SK-N-SH treated with all-trans-retinoic acid at 6 μM for 48 hours (cell line): ENCODE results near the gene IFIT5.
"Not testable (repeated sequence)": the region's sequence is repeated elsewhere in the genome, so short reads cannot be mapped to it uniquely, and the experiment has no call there.

ENCODE experiments used
- ATAC-seq: fragments of 200-7000 bp; cut with Tn5 transposase; 3 replicates; pipeline ENCODE4 v1.9.1; 2020; ENCODE audit warnings: mild to moderate bottlenecking, moderate library complexity
- ARNTL ChIP-seq: fragments of 450-650 bp; formaldehyde crosslinking; IDR thresholded peaks from 2 replicates; pipeline ENCODE4 v1.5.0; 2020; ENCODE audit warnings: low read depth, mild to moderate bottlenecking, moderate library complexity, borderline replicate concordance
- BACH2 ChIP-seq: fragments of 250-450 bp; sonication (Bioruptor Pico); IDR thresholded peaks from 2 replicates; pipeline ENCODE4 v1.9.0; 2021; ENCODE audit warnings: mild to moderate bottlenecking, borderline replicate concordance
- CREB5 ChIP-seq: fragments of 250-450 bp; sonication (Bioruptor Pico); IDR thresholded peaks from 2 replicates; pipeline ENCODE4 v1.5.1; 2020; ENCODE audit warnings: low read depth, mild to moderate bottlenecking, moderate library complexity
- CSDC2 ChIP-seq: fragments of 250-450 bp; sonication (Bioruptor Pico); IDR thresholded peaks from 2 replicates; pipeline ENCODE4 v1.5.0; 2020; ENCODE audit warnings: mild to moderate bottlenecking, moderate library complexity
- ESRRG ChIP-seq: fragments of 250-450 bp; sonication (Bioruptor Pico); IDR thresholded peaks from 2 replicates; pipeline ENCODE4 v1.6.1; 2021; ENCODE audit warnings: mild to moderate bottlenecking
- GLIS3 ChIP-seq: fragments of 250-450 bp; sonication (Bioruptor Pico); IDR thresholded peaks from 2 replicates; pipeline ENCODE4 v1.5.0; 2020; ENCODE audit warnings: mild to moderate bottlenecking, moderate library complexity
- OSR1 ChIP-seq: fragments of 250-450 bp; sonication (Bioruptor Pico); IDR thresholded peaks from 2 replicates; pipeline ENCODE4 v1.8.0; 2022; ENCODE audit warnings: moderate library complexity, mild to moderate bottlenecking, inconsistent platforms
- PPARA ChIP-seq: fragments of 250-450 bp; sonication (Bioruptor Pico); IDR thresholded peaks from 2 replicates; pipeline ENCODE4 v1.5.0; 2020; ENCODE audit warnings: mild to moderate bottlenecking, borderline replicate concordance
- RARB ChIP-seq: fragments of 250-450 bp; sonication (Bioruptor Pico); IDR thresholded peaks from 2 replicates; pipeline ENCODE4 v1.8.0; 2021; ENCODE audit warnings: mild to moderate bottlenecking, moderate library complexity
- SNAI2 ChIP-seq: fragments of 250-450 bp; sonication (Bioruptor Pico); IDR thresholded peaks from 2 replicates; pipeline ENCODE4 v1.5.0; 2020; ENCODE audit warnings: mild to moderate bottlenecking, moderate library complexity
- TCF4 ChIP-seq: fragments of 250-450 bp; sonication (Bioruptor Pico); IDR thresholded peaks from 2 replicates; pipeline ENCODE4 v1.8.0; 2021; ENCODE audit warnings: mild to moderate bottlenecking, moderate library complexity, borderline replicate concordance
- TOX ChIP-seq: fragments of 250-450 bp; sonication (Bioruptor Pico); IDR thresholded peaks from 2 replicates; pipeline ENCODE4 v1.8.0; 2021; ENCODE audit warnings: mild to moderate bottlenecking, moderate library complexity, borderline replicate concordance
- ZC3H10 ChIP-seq: fragments of 250-450 bp; sonication (Bioruptor Pico); IDR thresholded peaks from 2 replicates; pipeline ENCODE4 v1.5.1; 2021; ENCODE audit warnings: mild to moderate bottlenecking, moderate library complexity
- ZFP3 ChIP-seq: fragments of 250-450 bp; sonication (Bioruptor Pico); IDR thresholded peaks from 2 replicates; pipeline ENCODE4 v1.5.0; 2020; ENCODE audit warnings: mild to moderate bottlenecking, moderate library complexity
- ZNF565 ChIP-seq: fragments of 450-650 bp; formaldehyde crosslinking; conservative IDR thresholded peaks from 2 replicates; pipeline ENCODE4 v1.5.0; 2020; ENCODE audit warnings: low read depth, mild to moderate bottlenecking, moderate library complexity
- ZNF70 ChIP-seq: fragments of 450-650 bp; formaldehyde crosslinking; IDR thresholded peaks from 2 replicates; pipeline ENCODE4 v1.5.0; 2020; ENCODE audit warnings: mild to moderate bottlenecking, moderate library complexity
- ZNF8 ChIP-seq: fragments of 450-650 bp; formaldehyde crosslinking; IDR thresholded peaks from 2 replicates; pipeline ENCODE4 v1.5.0; 2020; ENCODE audit warnings: mild to moderate bottlenecking, moderate library complexity
- TF ChIP-seq, protein P1 (sequence below): fragments of 250-450 bp; sonication (Bioruptor Pico); IDR thresholded peaks from 2 replicates; pipeline ENCODE4 v1.8.0; 2021; ENCODE audit warnings: low read depth, mild to moderate bottlenecking, moderate library complexity, borderline replicate concordance
- TF ChIP-seq, protein P2 (sequence below): fragments of 250-450 bp; sonication (Bioruptor Pico); IDR thresholded peaks from 2 replicates; pipeline ENCODE4 v1.5.1; 2021; ENCODE audit warnings: mild to moderate bottlenecking, moderate library complexity
- TF ChIP-seq, protein P3 (sequence below): fragments of 250-450 bp; sonication (Bioruptor Pico); IDR thresholded peaks from 2 replicates; pipeline ENCODE4 v1.5.0; 2020; ENCODE audit warnings: mild to moderate bottlenecking, moderate library complexity

Gene IFIT5

DNA sequence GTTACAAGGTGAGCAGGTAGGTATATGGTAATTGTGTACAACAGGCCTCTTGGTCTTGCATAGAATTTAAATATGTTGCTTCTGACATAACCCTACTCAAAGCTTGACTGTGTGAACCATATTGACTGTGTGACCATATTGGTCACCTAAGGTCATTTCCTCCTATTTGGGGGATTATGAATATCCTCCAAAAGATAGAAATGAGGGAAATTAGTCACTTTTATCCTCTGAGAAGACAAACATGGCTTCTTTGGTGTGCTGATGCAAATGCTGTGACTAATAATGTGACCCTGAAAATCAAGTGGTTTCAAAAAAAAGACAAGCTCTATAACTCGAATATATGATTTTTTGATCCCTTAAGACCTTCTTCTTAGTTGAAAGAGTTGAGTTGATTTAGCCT, 27.9 kb downstream of the IFIT5 start:
- no peak for TF ChIP-seq ZFP3 (CRISPR knock-in tag)
- no peak for TF ChIP-seq CSDC2 (CRISPR knock-in tag)
- no peak for ATAC-seq

- ATAC-seq: not testable (repeated sequence)
These were observed 30.5 kb downstream of the IFIT5 start for GRCh38 chr10:89444819-89445218.

DNA sequence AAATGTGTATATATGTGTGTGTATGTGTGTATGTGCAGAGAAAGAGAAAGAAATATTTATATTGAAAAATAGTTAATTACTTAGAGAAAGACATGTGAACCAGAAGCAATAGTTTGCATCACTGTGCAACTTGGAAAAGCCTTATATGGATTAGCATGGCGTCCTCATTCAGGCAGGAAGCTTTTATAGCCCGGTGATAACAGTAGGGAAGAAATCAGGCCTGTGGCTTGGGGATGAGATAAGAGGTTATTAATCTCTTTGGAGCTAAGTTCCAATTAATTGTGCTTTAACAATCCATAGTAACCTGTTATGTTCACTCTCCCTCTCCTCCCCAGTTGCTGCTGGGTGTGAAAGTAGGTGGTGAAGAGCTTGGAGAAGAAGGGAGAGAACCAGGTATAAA, 36.5 kb downstream of the IFIT5 start:
- no peak for ATAC-seq
- TF ChIP-seq RARB (no peak), BACH2 (CRISPR knock-in tag) (no peak), TCF4 (CRISPR knock-in tag) (no peak), ESRRG (no peak), CREB5 (CRISPR knock-in tag) (no peak), ZNF70 (no peak), CSDC2 (CRISPR knock-in tag) (no peak), ZNF8 (no peak)
- TF ChIP-seq, protein P1, sequence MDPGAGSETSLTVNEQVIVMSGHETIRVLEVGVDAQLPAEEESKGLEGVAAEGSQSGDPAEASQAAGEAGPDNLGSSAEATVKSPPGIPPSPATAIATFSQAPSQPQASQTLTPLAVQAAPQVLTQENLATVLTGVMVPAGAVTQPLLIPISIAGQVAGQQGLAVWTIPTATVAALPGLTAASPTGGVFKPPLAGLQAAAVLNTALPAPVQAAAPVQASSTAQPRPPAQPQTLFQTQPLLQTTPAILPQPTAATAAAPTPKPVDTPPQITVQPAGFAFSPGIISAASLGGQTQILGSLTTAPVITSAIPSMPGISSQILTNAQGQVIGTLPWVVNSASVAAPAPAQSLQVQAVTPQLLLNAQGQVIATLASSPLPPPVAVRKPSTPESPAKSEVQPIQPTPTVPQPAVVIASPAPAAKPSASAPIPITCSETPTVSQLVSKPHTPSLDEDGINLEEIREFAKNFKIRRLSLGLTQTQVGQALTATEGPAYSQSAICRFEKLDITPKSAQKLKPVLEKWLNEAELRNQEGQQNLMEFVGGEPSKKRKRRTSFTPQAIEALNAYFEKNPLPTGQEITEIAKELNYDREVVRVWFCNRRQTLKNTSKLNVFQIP (CRISPR knock-in tag): no peak
- TF ChIP-seq, protein P2, sequence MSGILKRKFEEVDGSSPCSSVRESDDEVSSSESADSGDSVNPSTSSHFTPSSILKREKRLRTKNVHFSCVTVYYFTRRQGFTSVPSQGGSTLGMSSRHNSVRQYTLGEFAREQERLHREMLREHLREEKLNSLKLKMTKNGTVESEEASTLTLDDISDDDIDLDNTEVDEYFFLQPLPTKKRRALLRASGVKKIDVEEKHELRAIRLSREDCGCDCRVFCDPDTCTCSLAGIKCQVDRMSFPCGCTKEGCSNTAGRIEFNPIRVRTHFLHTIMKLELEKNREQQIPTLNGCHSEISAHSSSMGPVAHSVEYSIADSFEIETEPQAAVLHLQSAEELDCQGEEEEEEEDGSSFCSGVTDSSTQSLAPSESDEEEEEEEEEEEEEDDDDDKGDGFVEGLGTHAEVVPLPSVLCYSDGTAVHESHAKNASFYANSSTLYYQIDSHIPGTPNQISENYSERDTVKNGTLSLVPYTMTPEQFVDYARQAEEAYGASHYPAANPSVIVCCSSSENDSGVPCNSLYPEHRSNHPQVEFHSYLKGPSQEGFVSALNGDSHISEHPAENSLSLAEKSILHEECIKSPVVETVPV (CRISPR knock-in tag): no peak

DNA sequence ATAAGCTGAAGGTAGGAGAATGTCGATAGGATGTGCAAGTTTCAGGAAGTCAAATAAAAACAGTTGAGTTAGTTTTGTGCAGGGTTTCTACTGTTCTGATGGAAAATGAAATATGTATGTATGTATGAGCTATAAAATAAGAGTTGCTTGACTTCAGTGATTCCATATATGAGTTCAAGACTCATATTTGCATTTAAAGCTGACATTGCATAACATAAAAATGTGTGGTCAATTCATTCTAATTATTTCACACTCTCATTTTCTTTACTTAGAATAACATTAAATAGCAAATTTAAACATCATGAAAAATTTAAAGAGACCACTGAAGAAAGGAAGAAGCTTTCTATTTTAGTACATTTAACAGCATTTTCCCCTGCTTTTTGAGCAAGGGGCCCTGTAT, 37.8 kb downstream of the IFIT5 start:
- TF ChIP-seq ZC3H10 (no peak), GLIS3 (CRISPR knock-in tag) (no peak), ZNF8 (no peak), SNAI2 (CRISPR knock-in tag) (no peak), OSR1 (CRISPR knock-in tag) (no peak)
- TF ChIP-seq, protein P2 (CRISPR knock-in tag): no peak
- TF ChIP-seq, protein P3, sequence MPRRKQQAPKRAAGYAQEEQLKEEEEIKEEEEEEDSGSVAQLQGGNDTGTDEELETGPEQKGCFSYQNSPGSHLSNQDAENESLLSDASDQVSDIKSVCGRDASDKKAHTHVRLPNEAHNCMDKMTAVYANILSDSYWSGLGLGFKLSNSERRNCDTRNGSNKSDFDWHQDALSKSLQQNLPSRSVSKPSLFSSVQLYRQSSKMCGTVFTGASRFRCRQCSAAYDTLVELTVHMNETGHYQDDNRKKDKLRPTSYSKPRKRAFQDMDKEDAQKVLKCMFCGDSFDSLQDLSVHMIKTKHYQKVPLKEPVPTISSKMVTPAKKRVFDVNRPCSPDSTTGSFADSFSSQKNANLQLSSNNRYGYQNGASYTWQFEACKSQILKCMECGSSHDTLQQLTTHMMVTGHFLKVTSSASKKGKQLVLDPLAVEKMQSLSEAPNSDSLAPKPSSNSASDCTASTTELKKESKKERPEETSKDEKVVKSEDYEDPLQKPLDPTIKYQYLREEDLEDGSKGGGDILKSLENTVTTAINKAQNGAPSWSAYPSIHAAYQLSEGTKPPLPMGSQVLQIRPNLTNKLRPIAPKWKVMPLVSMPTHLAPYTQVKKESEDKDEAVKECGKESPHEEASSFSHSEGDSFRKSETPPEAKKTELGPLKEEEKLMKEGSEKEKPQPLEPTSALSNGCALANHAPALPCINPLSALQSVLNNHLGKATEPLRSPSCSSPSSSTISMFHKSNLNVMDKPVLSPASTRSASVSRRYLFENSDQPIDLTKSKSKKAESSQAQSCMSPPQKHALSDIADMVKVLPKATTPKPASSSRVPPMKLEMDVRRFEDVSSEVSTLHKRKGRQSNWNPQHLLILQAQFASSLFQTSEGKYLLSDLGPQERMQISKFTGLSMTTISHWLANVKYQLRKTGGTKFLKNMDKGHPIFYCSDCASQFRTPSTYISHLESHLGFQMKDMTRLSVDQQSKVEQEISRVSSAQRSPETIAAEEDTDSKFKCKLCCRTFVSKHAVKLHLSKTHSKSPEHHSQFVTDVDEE (CRISPR knock-in tag): no peak
- no peak for ATAC-seq

GRCh38 chr10:89454561-89455347, 40.4 kb downstream of the IFIT5 start:
- no peak for ATAC-seq
- no peak for TF ChIP-seq ESRRG
- TF ChIP-seq, protein P3 (CRISPR knock-in tag): no peak
- TF ChIP-seq OSR1 (CRISPR knock-in tag): no peak
- no peak for TF ChIP-seq ARNTL (CRISPR knock-in tag)
- TF ChIP-seq, protein P1 (CRISPR knock-in tag): no peak
- TF ChIP-seq SNAI2 (CRISPR knock-in tag): no peak
- TF ChIP-seq ZC3H10: no peak
- TF ChIP-seq TCF4 (CRISPR knock-in tag): no peak
- no peak for TF ChIP-seq GLIS3 (CRISPR knock-in tag)
- no peak for TF ChIP-seq PPARA (CRISPR knock-in tag)
- no peak for TF ChIP-seq TOX (CRISPR knock-in tag)
- TF ChIP-seq ZNF565: no peak
